Aorta (tissue), 5 donors: ENCODE data around the gene GOLGA8K. TPM values are rescaled to one million over a fixed set of nuclear protein-coding genes. Genes with fewer than 3 reads are reported as not detected.
"Not testable (repeated sequence)": the region's sequence is repeated elsewhere in the genome, so short reads cannot be mapped to it uniquely, and the experiment has no call there.

Experiments
- ATAC-seq: fragments of 200-7000 bp; cut with Tn5 transposase; one replicate; pipeline ENCODE4 v1.9.1; 2022; ENCODE audit warnings: moderate library complexity; ENCODE audit not compliant: low FRiP score
- DNase-seq, 2 donors: peaks; one replicate each; pipeline ENCODE4 v3.0.0-alpha.2; 2020
- H3K27ac ChIP-seq, 2 donors: one replicate each; pipeline ENCODE4 v1.5.1; 2013; ENCODE audit warnings: low read length in 2 of 2, mild to moderate bottlenecking in 2 of 2, moderate library complexity in 2 of 2, control low read depth in 1 of 2, inconsistent platforms in 1 of 2, low read depth in 1 of 2
- H3K27me3 ChIP-seq, 2 donors: one replicate each; pipeline ENCODE4 v1.6.1; 2013; ENCODE audit warnings: control low read depth in 1 of 2, low read length in 1 of 2, mild to moderate bottlenecking in 1 of 2, moderate library complexity in 1 of 2; ENCODE audit not compliant: insufficient read depth in 2 of 2, control insufficient read depth in 1 of 2
- H3K36me3 ChIP-seq, 2 donors: one replicate each; pipeline ENCODE4 v1.6.1; 2013; ENCODE audit warnings: control low read depth in 1 of 2, low read length in 1 of 2, mild to moderate bottlenecking in 1 of 2; ENCODE audit not compliant: insufficient read depth in 2 of 2, control insufficient read depth in 1 of 2
- H3K4me1 ChIP-seq, 2 donors: one replicate each; pipeline ENCODE4 v1.6.1; 2013; ENCODE audit warnings: low read length in 2 of 2, control low read depth in 1 of 2, mild to moderate bottlenecking in 1 of 2, moderate library complexity in 1 of 2; ENCODE audit not compliant: insufficient read depth in 2 of 2, control insufficient read depth in 1 of 2
- H3K4me3 ChIP-seq, 2 donors: one replicate each; pipeline ENCODE4 v1.5.1; 2013; ENCODE audit warnings: low read length in 2 of 2, control low read depth in 1 of 2, mild to moderate bottlenecking in 1 of 2
- H3K9me3 ChIP-seq: one replicate; pipeline ENCODE4 v1.6.1; 2013; ENCODE audit warnings: mild to moderate bottlenecking, low read length; ENCODE audit not compliant: control insufficient read depth
- WGBS, 2 donors: extraction: QIAGEN DNeasy Blood & Tissue Kit; methylation state at CpG; one replicate each; pipeline ENCODE4 v1.1.7; 2013; 5-methylcytosine and 5-hydroxymethylcytosine counted together
- intact Hi-C, 2 donors: fragments of 100-400 bp; cut with DNase I; formaldehyde crosslinking; loops; one replicate each; pipeline versions ENCODE4 v1.14.2 to v1.15.0; 2022
- polyA plus RNA-seq, 2 donors: library from polyadenylated mRNA; stranded (reverse); fragments of 200-250 nt; gene quantifications; one replicate each; pipeline ENCODE4 v1.2.3, GENCODE V29; 2013
- total RNA-seq, 2 donors: library from RNA; stranded (reverse); fragmentation: NEBNext Ultra II Directional; extraction: Animal tissue kit (Norgen Biotek cat#: 25700); gene quantifications; one replicate each; pipeline ENCODE4 v1.2.1, GENCODE V29; 2021
- donor health status: healthy with polysubstance abuse.
- donor health status: Bipolar disorder and iron deficiency.
- donor health status: DM: no; HTN: no; CAD: no.
- donor health status: DM: no; HTN: no; CAD: no.
- donor health status: DM: yes; HTN: yes; CAD: no.

GOLGA8K gene
- total and polyA plus RNA-seq, 4 donors = 0.63 to 10.0 (median 2.3) TPM

- H3K27me3 ChIP-seq, intact Hi-C loops, H3K36me3 ChIP-seq, H3K27ac ChIP-seq, H3K9me3 ChIP-seq, H3K4me3 ChIP-seq, H3K4me1 ChIP-seq, ATAC-seq: not testable (repeated sequence)
- WGBS, 2 donors = 19% methylated on average over 4 of the region's 16 CpGs; no CpG with 5 or more reads in 1 of the 2 donors
- peak in 1 of 2 donors; percentile 46 for DNase-seq
These were observed 38.1 kb downstream of the GOLGA8K start for GRCh38 chr15:32364944-32365343.

GRCh38 chr15:32363449-32363848 lies 39.6 kb downstream of the GOLGA8K start:
- 94 to 96% methylated on average over 3 to 5 of the region's 8 CpGs for WGBS, 2 donors
- ATAC-seq, H3K36me3 ChIP-seq, DNase-seq, H3K27ac ChIP-seq, H3K4me1 ChIP-seq, intact Hi-C loops, H3K27me3 ChIP-seq, H3K4me3 ChIP-seq, H3K9me3 ChIP-seq: not testable (repeated sequence)

DNA sequence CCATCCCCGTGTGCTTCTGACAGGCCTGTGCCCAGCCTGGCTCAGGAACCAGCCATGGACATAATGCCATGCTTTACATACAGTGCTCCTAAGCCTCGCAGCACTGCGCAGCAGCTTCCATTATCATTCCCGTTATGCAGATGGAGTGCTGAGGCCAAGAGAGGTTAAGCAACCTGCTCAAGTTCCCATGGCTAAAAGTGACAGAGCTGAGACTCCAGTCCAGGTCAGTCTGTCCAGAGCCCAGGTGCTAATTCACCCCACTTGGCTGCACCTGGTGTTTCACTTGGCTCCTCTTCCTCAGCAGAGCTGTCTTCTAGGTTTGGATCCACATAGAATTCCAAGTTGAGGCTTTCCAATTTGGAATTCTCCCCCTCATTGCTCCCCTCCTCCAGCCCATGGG lies 41.4 kb downstream of the GOLGA8K start:
- intact Hi-C loops, H3K4me1 ChIP-seq, DNase-seq, ATAC-seq, H3K9me3 ChIP-seq, H3K27ac ChIP-seq, H3K4me3 ChIP-seq, H3K36me3 ChIP-seq, H3K27me3 ChIP-seq: not testable (repeated sequence)
- WGBS, 2 donors = 67 to 77% methylated on average over 3 of the region's 4 CpGs

DNA sequence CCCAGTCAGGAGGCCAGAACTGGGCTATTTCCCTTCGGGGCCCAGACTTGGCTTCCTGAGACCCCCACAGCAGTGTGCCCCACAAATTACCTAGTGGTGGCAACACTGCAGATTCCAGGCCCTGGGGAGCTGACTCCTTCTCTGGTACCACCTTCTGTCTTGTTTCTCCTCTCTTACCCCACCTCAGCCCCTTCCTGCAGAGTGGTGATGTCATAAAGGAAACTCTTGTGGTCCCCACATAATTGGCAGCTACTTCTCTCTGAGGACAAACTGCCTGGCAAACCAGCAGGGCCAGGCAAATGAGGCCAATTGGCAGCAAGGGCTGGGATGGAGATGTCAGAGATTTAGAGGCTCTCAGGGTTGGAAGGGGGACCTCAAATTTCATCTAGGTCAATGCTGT lies 44.6 kb downstream of the GOLGA8K start:
- H3K27ac ChIP-seq, H3K9me3 ChIP-seq, DNase-seq, ATAC-seq, H3K27me3 ChIP-seq, H3K4me3 ChIP-seq, H3K4me1 ChIP-seq, intact Hi-C loops, H3K36me3 ChIP-seq: not testable (repeated sequence)
- WGBS, 2 donors = 64 to 82% methylated on average over 1 of the region's 1 CpG

DNA sequence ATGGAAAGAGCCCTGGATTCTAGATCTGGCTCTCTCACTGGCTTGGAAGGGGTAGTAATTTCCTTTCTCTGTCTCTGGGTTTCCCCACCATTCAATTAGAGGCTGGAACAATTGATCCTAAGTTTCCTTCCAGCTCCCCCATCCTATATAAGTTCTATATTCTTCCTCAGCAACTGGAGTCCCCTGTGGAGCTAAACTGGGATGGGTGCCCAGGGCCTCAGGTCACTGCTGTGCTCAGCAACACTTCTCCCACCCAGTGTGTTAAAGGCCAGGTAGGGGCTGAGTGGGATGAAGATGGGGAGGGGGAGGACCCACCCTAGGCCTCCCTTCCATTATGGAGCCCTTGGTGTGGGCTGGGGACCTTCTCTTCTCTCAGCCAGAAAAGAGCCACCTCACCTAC lies 46.2 kb downstream of the GOLGA8K start:
- H3K9me3 ChIP-seq, H3K36me3 ChIP-seq, H3K27ac ChIP-seq, intact Hi-C loops, DNase-seq, ATAC-seq, H3K4me1 ChIP-seq, H3K27me3 ChIP-seq, H3K4me3 ChIP-seq: not testable (repeated sequence)

- DNase-seq, H3K27me3 ChIP-seq, H3K4me1 ChIP-seq, H3K9me3 ChIP-seq, H3K36me3 ChIP-seq, intact Hi-C loops, H3K4me3 ChIP-seq, H3K27ac ChIP-seq: not testable (repeated sequence)
- no CpG with 5 or more reads among the region's 7 CpGs for WGBS, 2 donors
- ATAC-seq = peak; percentile 5
These were observed 50.3 kb downstream of the GOLGA8K start for GRCh38 chr15:32352748-32353147.

DNA sequence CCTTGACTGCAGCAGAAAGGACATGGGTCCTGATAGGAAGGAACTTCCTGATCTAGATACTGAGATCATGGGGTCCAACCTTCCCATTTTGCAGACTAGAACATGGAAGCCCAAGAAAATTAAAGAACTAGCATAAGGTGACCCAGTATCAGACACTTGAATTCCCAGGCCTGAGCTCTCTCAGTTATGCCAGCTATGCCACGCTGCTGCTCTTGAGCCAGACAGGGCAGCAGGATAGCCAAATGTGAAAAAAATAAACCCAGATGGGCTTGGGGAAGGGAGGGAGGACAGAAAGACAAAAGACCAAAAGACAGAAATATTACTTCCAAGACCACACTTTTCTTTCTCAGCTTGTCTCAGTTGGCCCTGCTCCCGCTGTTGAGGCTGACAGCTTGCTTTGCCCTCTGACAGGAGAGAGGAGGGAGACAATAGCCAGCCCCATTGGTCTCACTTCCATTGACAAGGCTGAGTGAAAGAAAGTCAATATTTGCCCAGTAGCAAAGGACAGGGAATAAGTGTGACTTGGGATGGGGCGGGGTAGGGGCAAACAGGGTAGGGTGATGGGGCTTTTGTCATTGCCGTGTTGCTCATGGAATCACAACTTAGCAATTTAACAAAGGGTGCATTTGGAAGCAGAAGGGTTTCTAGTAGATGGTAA lies 52.4 kb downstream of the GOLGA8K start:
- intact Hi-C loops, H3K9me3 ChIP-seq, H3K36me3 ChIP-seq, H3K27ac ChIP-seq, H3K27me3 ChIP-seq, H3K4me1 ChIP-seq, H3K4me3 ChIP-seq, DNase-seq, ATAC-seq: not testable (repeated sequence)
- 91% methylated on average over 2 of the region's 4 CpGs; no CpG with 5 or more reads in 1 of the 2 donors for WGBS, 2 donors

- not testable (repeated sequence) for H3K27ac ChIP-seq, DNase-seq
- WGBS, 2 donors = 4% methylated on average over 18 of the region's 31 CpGs; no CpG with 5 or more reads in 1 of the 2 donors
These were observed 56.1 kb downstream of the GOLGA8K start for GRCh38 chr15:32347037-32347436.

DNA sequence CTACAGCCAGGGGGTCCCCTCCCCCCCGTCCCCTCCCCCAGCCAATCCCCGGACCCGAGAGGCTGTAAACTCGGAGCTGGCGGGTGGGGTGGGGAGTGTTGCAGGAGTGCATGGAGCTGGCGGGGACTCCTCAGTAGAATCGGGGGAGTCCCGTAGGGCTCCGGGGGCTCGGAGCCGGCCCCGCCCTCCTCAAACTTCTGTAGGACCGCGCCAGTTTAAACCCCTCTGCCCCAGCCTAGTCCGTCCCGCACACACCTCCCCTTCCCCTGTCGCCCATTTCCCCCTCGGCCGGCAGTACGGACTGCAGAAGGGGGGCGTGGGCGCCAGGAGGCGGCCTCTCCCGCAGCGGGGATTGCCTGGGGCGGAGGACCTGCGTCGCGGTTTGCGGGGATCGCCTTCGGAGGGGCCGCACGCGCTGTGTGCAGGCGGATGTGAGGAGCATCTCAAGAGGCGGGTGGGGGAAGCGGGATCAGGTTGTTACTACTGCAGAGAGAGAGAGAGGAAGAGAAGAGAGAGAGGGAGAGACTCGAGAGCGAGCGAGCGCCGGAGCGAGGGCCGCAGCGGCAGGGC lies 57.0 kb downstream of the GOLGA8K start:
- H3K4me1 ChIP-seq, H3K27ac ChIP-seq, H3K36me3 ChIP-seq, DNase-seq, intact Hi-C loops, ATAC-seq, H3K4me3 ChIP-seq, H3K9me3 ChIP-seq, H3K27me3 ChIP-seq: not testable (repeated sequence)
- WGBS, 2 donors = 3% methylated on average over 13 of the region's 46 CpGs; no CpG with 5 or more reads in 1 of the 2 donors

More at GRCh38 chr15:32347037-32347436, 56.1 kb downstream of the GOLGA8K start:
- H3K9me3 ChIP-seq, H3K4me1 ChIP-seq, ATAC-seq, intact Hi-C loops, H3K4me3 ChIP-seq, H3K36me3 ChIP-seq, H3K27me3 ChIP-seq: not testable (repeated sequence)
